GM12865 (cell line): ENCODE data around the gene LGR5.

Experiments
- DNase-seq: peaks from one replicate; pipeline ENCODE4 v3.0.0; 2010; ENCODE audit warnings: low read depth
- H3K4me3 ChIP-seq: 2 replicates; pipeline ENCODE4 v1.5.1; 2011; ENCODE audit warnings: mild to moderate bottlenecking, low read depth, low read length, control low read depth
- TF ChIP-seq, protein P1 (sequence below): IDR thresholded peaks from 2 replicates; pipeline ENCODE4 v1.5.1; 2011; ENCODE audit warnings: low read length, control low read depth, low read depth, inconsistent platforms; ENCODE audit not compliant: insufficient read depth; ENCODE audit errors: missing control alignments

The LGR5 gene

DNA sequence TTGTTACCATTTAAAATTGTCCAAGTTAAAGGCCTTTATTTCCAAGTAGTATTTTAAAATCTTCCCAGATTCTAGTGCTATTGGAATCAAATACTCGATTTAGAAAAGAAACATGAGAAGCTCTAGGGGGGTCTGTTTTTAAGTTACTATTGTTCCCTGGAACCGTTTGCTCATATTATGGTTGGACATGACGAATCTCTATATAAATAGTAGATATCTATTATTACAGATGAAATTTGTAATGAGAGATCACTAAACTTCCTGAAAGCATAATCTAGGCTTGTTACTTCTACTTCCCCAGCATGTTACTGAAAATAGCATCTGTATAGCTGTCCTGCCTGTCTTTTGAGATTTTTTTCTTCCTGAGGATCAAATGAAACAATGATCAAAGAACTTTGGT lies 70.1 kb downstream of the LGR5 start:
- TF ChIP-seq, protein P1, sequence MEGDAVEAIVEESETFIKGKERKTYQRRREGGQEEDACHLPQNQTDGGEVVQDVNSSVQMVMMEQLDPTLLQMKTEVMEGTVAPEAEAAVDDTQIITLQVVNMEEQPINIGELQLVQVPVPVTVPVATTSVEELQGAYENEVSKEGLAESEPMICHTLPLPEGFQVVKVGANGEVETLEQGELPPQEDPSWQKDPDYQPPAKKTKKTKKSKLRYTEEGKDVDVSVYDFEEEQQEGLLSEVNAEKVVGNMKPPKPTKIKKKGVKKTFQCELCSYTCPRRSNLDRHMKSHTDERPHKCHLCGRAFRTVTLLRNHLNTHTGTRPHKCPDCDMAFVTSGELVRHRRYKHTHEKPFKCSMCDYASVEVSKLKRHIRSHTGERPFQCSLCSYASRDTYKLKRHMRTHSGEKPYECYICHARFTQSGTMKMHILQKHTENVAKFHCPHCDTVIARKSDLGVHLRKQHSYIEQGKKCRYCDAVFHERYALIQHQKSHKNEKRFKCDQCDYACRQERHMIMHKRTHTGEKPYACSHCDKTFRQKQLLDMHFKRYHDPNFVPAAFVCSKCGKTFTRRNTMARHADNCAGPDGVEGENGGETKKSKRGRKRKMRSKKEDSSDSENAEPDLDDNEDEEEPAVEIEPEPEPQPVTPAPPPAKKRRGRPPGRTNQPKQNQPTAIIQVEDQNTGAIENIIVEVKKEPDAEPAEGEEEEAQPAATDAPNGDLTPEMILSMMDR = no peak
- no peak overlapping the region for H3K4me3 ChIP-seq
- DNase-seq = no peak

DNA sequence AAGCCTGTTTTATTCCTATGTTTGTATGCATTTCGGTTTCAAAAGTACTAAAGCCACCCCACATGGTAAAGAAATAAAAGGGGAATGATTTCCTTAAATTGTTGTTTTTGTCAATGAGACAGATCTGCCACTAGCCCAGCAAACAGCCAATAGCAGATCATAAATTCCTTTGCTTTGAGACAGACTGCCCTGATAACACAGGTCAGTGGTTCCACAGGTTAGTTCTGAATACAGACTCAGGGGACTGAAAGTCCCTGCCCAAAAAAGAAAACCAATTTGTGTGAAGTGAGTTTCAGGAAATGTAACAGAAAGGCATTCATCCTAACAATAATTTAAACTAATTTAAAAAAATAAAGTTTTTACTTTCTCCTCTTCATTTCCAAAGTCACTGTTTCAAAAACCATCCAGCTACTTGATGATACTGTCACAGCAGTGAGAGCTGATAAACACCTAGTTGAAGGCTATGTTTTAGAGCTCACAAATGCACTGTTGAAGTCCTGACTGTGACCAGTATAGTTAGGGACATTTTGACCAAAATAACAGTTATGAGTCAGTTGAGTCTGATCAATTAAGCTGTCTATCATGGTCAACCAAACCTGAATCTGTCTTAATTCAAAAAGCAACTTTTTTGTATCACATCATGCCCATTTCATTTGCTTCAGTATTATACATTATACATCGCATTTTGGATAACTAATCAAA lies 77.7 kb downstream of the LGR5 start:
- no peak overlapping the region for H3K4me3 ChIP-seq
- DNase-seq = peak; percentile 11
- TF ChIP-seq, protein P1 = no peak

GRCh38 chr12:71521125-71521524 lies 81.5 kb downstream of the LGR5 start:
- DNase-seq = no peak
- H3K4me3 ChIP-seq = no peak overlapping the region
- TF ChIP-seq, protein P1 = no peak

DNA sequence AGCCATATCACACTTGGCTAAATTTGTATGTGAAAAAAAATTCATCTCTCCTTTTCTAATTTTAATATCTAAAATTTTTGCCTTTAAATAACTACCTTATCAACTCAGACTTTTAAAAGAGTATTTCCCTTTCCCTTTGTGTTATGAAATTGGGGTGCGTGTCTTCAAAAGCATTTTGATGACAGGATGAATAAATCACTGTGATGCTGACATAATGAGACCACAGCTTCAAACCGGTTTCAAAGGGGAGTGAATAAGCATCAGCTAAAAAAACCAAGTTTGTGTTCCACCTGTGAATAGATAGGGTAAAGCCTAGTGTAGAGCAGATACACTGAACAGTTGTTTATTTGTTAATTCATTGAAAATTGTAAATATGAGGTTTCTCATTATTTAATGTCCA lies 85.0 kb downstream of the LGR5 start:
- H3K4me3 ChIP-seq = no peak overlapping the region
- TF ChIP-seq, protein P1 = no peak
- DNase-seq = no peak

GRCh38 chr12:71533703-71534102 lies 94.1 kb downstream of the LGR5 start:
- DNase-seq = no peak
- no peak overlapping the region for H3K4me3 ChIP-seq
- TF ChIP-seq, protein P1 = no peak

DNA sequence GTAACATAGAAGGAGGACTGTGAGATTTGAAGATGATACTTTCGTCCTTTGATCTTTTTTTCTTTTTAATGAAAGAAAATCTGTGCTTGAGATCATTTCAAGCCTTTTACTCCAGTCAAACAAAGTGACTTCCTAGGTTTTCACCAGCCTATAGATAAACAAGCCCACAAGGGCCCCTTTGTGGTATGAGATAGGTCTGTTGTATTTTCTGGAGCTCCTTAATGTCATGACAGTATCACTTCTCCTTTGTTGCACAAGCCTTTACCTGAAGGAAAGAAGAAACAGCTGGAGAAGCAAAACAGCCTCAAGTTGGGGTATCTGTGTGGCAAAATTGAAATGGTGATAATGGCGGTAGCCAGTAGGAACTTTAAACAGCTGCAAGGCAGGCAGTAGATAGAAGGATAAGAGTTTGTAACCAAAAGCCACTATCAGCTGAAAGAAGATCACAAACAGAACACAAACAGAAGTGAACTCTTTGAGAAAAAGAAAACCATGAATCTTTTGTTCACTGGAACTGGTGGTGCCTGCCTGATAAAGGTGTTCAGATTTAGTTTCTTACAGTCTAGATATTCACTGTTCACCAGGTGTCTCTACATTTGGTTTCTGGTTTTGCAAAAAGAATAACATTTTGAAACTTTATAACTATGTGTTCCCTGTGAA lies 96.8 kb downstream of the LGR5 start:
- TF ChIP-seq, protein P1 = no peak
- H3K4me3 ChIP-seq = no peak overlapping the region
- no peak for DNase-seq

- TF ChIP-seq, protein P1 = no peak
- DNase-seq = no peak
- no peak overlapping the region for H3K4me3 ChIP-seq
These were observed 97.5 kb downstream of the LGR5 start for GRCh38 chr12:71536939-71537622.
